GM19351 (cell line): ENCODE results near the gene INO80C.

Source experiments
- ATAC-seq: cut with Tn5 transposase; IDR thresholded peaks from one replicate; pipeline ENCODE4 v1.9.1; 2021; ENCODE audit warnings: mild to moderate bottlenecking, moderate library complexity; ENCODE audit not compliant: unreplicated experiment

The INO80C gene

GRCh38 chr18:35435401-35435800 lies 62.4 kb downstream of the INO80C start:
- ATAC-seq = no peak

DNA sequence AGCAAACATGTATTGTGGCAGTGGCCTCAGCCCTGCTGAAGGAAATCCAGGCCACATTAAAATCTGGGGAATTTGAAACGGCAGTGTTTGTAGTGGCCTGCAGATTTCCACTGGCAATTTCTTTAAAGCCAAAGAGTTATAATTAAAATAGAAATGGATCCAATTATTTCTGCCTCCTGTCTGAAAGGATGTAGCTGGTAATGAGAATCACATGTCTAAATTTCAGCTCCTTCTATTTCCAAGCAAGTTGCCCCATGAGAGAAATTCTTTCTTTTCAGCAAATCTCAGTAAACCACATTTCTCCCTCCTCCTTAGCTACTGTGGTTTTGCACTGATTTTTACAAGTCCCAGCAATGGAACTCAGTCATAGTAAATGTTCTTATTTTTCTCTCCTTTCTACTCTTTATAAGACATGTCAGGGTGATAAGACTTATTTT lies 65.2 kb downstream of the INO80C start:
- no peak for ATAC-seq

DNA sequence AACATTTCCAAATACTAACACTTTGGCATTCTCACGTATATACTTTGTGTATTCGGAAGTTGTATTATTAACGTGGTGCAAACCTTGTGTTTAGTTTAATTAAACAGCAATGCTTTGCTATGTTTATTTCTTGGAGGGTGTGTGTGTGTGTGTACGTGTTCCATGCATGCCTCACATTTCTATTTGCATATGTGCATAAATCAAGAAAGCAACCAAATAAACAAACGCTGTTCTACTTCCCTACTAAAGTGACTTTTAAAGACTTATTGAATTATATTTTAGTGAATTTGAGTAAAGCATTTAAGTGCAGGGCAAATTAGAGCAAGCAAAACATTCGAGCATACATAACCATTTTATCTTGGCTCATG lies 66.4 kb downstream of the INO80C start:
- ATAC-seq = no peak

GRCh38 chr18:35430721-35431373 lies 66.9 kb downstream of the INO80C start:
- no peak for ATAC-seq

DNA sequence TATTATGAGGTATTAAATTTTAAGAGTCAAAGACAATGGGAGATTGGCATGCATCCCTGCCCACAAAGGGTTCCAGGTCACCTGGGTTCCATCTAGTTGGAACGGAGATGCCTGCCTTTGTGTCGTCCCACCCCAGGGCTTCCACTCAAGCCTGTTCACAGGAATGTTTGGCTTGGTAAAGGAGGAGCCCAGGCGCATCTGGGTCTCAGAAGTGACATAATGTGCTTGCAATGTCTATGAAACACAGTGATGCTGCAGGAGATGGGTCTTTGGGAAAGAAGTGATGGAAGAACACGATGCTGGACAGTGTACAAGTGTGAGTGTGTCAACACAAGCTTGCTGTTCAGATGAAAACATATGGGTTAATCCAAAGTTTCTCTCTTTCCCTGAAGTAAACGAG lies 71.0 kb downstream of the INO80C start:
- no peak for ATAC-seq

DNA sequence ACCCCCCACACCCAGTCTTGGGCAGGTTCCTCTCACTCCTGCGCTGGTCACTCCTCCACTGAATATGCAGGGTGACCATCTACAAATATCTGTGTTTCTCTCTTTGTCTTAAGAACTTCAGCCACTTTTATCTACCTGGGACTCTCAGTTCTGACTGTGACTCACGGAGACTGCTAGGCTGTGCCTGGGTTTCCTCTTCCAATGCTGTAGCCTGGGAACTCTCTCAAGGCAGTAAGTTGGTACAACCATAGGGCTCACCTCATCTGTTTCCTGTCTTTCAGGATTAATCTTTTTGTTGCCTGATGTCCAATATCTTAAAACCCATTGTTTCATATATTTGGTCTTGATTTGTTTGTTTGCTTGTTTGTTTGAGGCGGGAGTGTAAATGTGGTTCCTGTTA lies 73.4 kb downstream of the INO80C start:
- no peak for ATAC-seq

- ATAC-seq = no peak
Measured at GRCh38 chr18:35422237-35422636, 75.5 kb downstream of the INO80C start.

GRCh38 chr18:35418610-35419009 lies 79.2 kb downstream of the INO80C start:
- ATAC-seq = no peak
